ENCODE data around the gene HIGD1B. TPM values are rescaled to one million over a fixed set of nuclear protein-coding genes. Genes with fewer than 3 reads are reported as not detected.

Gene HIGD1B
- total and polyA plus RNA-seq, 2 donors (not counting 3 experiments of a cell fraction or from before 2014, with no cell fraction given): not detected

- Histone ChIP-seq H3K9ac (replicated peaks; ENCODE audit: extremely low read depth, insufficient read depth, low read length) (no peak overlapping the region), H3K4me1 (ENCODE audit: control insufficient read depth, extremely low read depth, insufficient read depth, low read length) (no peaks in the 10 kb centered on the region), H3K27ac (ENCODE audit: insufficient read depth, low read depth, low read length) (no peak overlapping the region), H2AFZ (ENCODE audit: low read depth, low read length) (no peak overlapping the region), H3K36me3 (ENCODE audit: control insufficient read depth in 2 of 2, extremely low read depth in 1 of 2, insufficient read depth in 2 of 2, low read length in 2 of 2) (peaks cover 30 to 36% of the 10 kb centered on the region in 2 experiments), H3K4me2 (ENCODE audit: insufficient read depth, low read length) (no peak overlapping the region), H3K79me2 (ENCODE audit: control insufficient read depth, insufficient read depth, low read length) (no peaks in the 10 kb centered on the region), H3K9me3 (replicated peaks; ENCODE audit: control insufficient read depth, insufficient read depth, low read length) (no peaks in the 10 kb centered on the region), H4K20me1 (replicated peaks; ENCODE audit: control insufficient read depth, extremely low read depth, insufficient read depth, low read length) (no peaks in the 10 kb centered on the region), H3K27me3 (ENCODE audit: control insufficient read depth in 2 of 2, insufficient read depth in 2 of 2, low read length in 2 of 2) (no peaks in the 10 kb centered on the region), H3K9me1 (replicated peaks; ENCODE audit: control insufficient read depth, extremely low read depth, insufficient read depth, low read length) (no peaks in the 10 kb centered on the region), H3K4me3 (replicated peaks in 1 of 3; ENCODE audit: insufficient read depth in 1 of 3, low read depth in 1 of 3, low read length in 3 of 3) (no peak overlapping the region)
- intact Hi-C loops (cut with micrococcal nuclease) (loop anchor here (1.0 kb wide), 1 partner anchor 103 kb away; no protein-coding TSS in a partner anchor), dilution Hi-C loops (cut with MboI; ENCODE audit: extremely low pct_ligation_motif_present, low sequenced_read_pairs) (no loop called here)
- TF ChIP-seq GATA2 (IDR thresholded peaks at IDR 0.05; ENCODE audit: insufficient read depth, insufficient read length, low read depth, low read length) (no peak), EZH2 (IDR thresholded peaks at IDR 0.05; ENCODE audit: borderline replicate concordance, low read depth, low read length, severe bottlenecking) (no peak), MYC (IDR thresholded peaks at IDR 0.05; ENCODE audit: low read depth, low read length) (no peak), JUN (IDR thresholded peaks at IDR 0.05; ENCODE audit: borderline replicate concordance, insufficient read depth, insufficient read length, low read depth) (no peak)
- TF ChIP-seq, protein P1, sequence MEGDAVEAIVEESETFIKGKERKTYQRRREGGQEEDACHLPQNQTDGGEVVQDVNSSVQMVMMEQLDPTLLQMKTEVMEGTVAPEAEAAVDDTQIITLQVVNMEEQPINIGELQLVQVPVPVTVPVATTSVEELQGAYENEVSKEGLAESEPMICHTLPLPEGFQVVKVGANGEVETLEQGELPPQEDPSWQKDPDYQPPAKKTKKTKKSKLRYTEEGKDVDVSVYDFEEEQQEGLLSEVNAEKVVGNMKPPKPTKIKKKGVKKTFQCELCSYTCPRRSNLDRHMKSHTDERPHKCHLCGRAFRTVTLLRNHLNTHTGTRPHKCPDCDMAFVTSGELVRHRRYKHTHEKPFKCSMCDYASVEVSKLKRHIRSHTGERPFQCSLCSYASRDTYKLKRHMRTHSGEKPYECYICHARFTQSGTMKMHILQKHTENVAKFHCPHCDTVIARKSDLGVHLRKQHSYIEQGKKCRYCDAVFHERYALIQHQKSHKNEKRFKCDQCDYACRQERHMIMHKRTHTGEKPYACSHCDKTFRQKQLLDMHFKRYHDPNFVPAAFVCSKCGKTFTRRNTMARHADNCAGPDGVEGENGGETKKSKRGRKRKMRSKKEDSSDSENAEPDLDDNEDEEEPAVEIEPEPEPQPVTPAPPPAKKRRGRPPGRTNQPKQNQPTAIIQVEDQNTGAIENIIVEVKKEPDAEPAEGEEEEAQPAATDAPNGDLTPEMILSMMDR (IDR thresholded peaks at IDR 0.05; ENCODE audit: extremely low read depth in 1 of 2, insufficient read depth in 1 of 2, low read depth in 1 of 2, low read length in 2 of 2): peak; percentile 35 to 52
- DNase-seq (ENCODE audit: low read depth, low spot score) (peak; percentile 49), FAIRE-seq (peak; percentile 85)
- ChIA-PET CTCF (interaction anchor here (0.6 to 9.3 kb wide), 34 partner anchors 11 to 257 kb away, joined by 3 to 295 read pairs (median 4); partner anchors contain the start of genes ACBD4, ADAM11 and EFTUD2), POLR2A (interaction anchor here (1.3 kb wide), 1 partner anchor 20 kb away, joined by 3 read pairs; no protein-coding TSS in a partner anchor)
- no TSS peak for BruUV-seq (replicated peaks)
Observed at GRCh38 chr17:44878627-44879221, 31.0 kb downstream of the HIGD1B start.
